ENCODE data around the gene MORN1.

MORN1 gene

DNA sequence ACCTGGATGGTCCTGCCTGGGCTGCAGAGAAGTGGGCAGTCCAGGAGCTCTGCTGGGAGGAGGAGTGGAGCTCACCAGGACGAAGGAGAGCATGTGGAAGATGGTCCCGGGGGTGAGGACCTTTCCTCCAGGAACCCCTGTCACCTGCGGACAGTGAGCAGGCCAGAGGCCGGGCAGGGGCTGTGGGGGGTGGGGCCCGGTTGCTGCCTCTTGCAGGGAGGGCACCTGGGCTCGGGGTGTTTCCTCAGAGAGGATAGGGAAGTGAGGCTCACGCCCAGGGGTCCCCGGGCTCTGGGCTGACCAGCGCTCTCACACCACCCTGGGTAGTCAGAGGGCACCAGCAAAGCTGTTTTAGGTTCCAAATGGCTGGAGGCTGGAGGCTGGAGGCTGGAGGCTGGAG, 43.7 kb upstream of the MORN1 start:
- H3K9me3 ChIP-seq (ENCODE audit: insufficient read depth, low read length) = no peaks in the 10 kb centered on the region
- H4K20me1 ChIP-seq (ENCODE audit: insufficient read depth, low read length) = no peaks in the 10 kb centered on the region
- H3K4me3 ChIP-seq (ENCODE audit: low read length) = no peak overlapping the region
- H3K4me1 ChIP-seq (ENCODE audit: low read length) = peaks cover 15% of the 10 kb centered on the region
- H3K9ac ChIP-seq (ENCODE audit: low read length) = no peak overlapping the region
- H3K27ac ChIP-seq (ENCODE audit: low read length) = no peak overlapping the region
- no peak for TF ChIP-seq EZH2phosphoT487 (IDR thresholded peaks at IDR 0.05; ENCODE audit: low read depth)
- TF ChIP-seq CTCF (IDR thresholded peaks at IDR 0.05; ENCODE audit: low read depth, low read length) = no peak
- H2AFZ ChIP-seq (ENCODE audit: low read depth, low read length) = no peak overlapping the region
- H3K36me3 ChIP-seq (replicated peaks; ENCODE audit: low read depth, low read length) = no peaks in the 10 kb centered on the region
- no peak overlapping the region for H3K4me2 ChIP-seq (ENCODE audit: low read length)
- H3K79me2 ChIP-seq (ENCODE audit: low read length) = no peaks in the 10 kb centered on the region
- H3K27me3 ChIP-seq (ENCODE audit: low read depth, low read length) = no peaks in the 10 kb centered on the region

DNA sequence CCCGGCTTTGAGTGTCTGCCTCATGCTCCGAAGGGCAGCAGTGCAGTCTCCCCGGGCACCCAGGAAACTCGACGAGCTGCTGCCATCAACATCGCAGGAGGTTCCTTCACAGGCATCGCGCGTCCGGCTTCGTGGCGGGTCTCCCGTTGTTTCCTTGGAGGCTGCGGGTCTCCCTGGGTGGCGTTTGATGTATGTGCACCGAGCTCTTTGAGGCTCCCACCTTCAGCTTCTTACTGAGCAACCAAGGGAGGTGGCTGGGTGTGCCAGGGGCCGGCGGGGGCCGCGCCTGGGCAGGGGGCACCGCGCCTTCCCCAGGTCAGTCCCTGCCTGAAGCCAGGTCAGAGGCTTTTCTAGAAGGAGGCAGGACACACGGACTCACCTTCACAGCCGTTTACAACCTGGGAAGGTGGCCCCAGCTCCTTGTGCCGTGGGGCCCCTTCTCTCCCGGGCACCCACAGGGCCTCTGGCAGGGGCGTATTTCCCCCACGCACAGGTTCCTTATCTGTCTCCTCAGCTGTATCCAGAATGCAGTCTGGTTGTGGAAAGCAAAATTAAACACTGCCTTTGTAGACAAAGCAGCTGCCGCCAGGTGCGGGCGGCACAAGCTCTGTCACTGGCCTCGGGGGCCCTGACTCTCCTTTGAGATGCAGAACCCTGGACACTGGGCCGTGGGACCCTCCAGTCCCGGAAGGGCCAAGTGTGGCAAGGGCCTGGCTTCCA, 42.7 kb upstream of the MORN1 start:
- Histone ChIP-seq H3K4me2 (ENCODE audit: low read length) (no peak overlapping the region), H3K27ac (ENCODE audit: low read length) (no peak overlapping the region), H3K9me3 (ENCODE audit: insufficient read depth, low read length) (no peaks in the 10 kb centered on the region), H3K36me3 (replicated peaks; ENCODE audit: low read depth, low read length) (no peaks in the 10 kb centered on the region), H3K4me3 (ENCODE audit: low read length) (no peak overlapping the region), H3K79me2 (ENCODE audit: low read length) (no peaks in the 10 kb centered on the region), H4K20me1 (ENCODE audit: insufficient read depth, low read length) (no peaks in the 10 kb centered on the region), H3K9ac (ENCODE audit: low read length) (no peak overlapping the region), H3K4me1 (ENCODE audit: low read length) (peaks cover 6% of the 10 kb centered on the region; the same call in 1 of the 2 replicates), H3K27me3 (ENCODE audit: low read depth, low read length) (no peaks in the 10 kb centered on the region), H2AFZ (ENCODE audit: low read depth, low read length) (no peak overlapping the region)
- TF ChIP-seq CTCF (IDR thresholded peaks at IDR 0.05; ENCODE audit: low read depth, low read length) (no peak), EZH2phosphoT487 (IDR thresholded peaks at IDR 0.05; ENCODE audit: low read depth) (no peak)

- H2AFZ ChIP-seq (ENCODE audit: low read depth, low read length) = no peak overlapping the region
- TF ChIP-seq EZH2phosphoT487 (IDR thresholded peaks at IDR 0.05; ENCODE audit: low read depth) (no peak), CTCF (IDR thresholded peaks at IDR 0.05; ENCODE audit: low read depth, low read length) (no peak)
- H3K4me1 ChIP-seq (ENCODE audit: low read length) = no peaks in the 10 kb centered on the region
- H3K4me2 ChIP-seq (ENCODE audit: low read length) = no peak overlapping the region
- no peak overlapping the region for H3K4me3 ChIP-seq (ENCODE audit: low read length)
- H4K20me1 ChIP-seq (ENCODE audit: insufficient read depth, low read length) = no peaks in the 10 kb centered on the region
- no peaks in the 10 kb centered on the region for H3K27me3 ChIP-seq (ENCODE audit: low read depth, low read length)
- no peaks in the 10 kb centered on the region for H3K9me3 ChIP-seq (ENCODE audit: insufficient read depth, low read length)
- H3K9ac ChIP-seq (ENCODE audit: low read length) = no peak overlapping the region
- H3K36me3 ChIP-seq (replicated peaks; ENCODE audit: low read depth, low read length) = no peaks in the 10 kb centered on the region
- no peaks in the 10 kb centered on the region for H3K79me2 ChIP-seq (ENCODE audit: low read length)
- H3K27ac ChIP-seq (ENCODE audit: low read length) = no peak overlapping the region
These were observed 41.8 kb upstream of the MORN1 start for GRCh38 chr1:2433196-2433595.

GRCh38 chr1:2432441-2432844, 41.1 kb upstream of the MORN1 start:
- Histone ChIP-seq H2AFZ (ENCODE audit: low read depth, low read length) (no peak overlapping the region), H3K9ac (ENCODE audit: low read length) (no peak overlapping the region), H3K4me2 (ENCODE audit: low read length) (no peak overlapping the region), H3K79me2 (ENCODE audit: low read length) (no peaks in the 10 kb centered on the region), H3K27ac (ENCODE audit: low read length) (no peak overlapping the region), H3K27me3 (ENCODE audit: low read depth, low read length) (no peaks in the 10 kb centered on the region), H3K36me3 (replicated peaks; ENCODE audit: low read depth, low read length) (no peaks in the 10 kb centered on the region), H4K20me1 (ENCODE audit: insufficient read depth, low read length) (no peaks in the 10 kb centered on the region), H3K4me3 (ENCODE audit: low read length) (no peak overlapping the region), H3K4me1 (ENCODE audit: low read length) (no peaks in the 10 kb centered on the region), H3K9me3 (ENCODE audit: insufficient read depth, low read length) (no peaks in the 10 kb centered on the region)
- TF ChIP-seq EZH2phosphoT487 (IDR thresholded peaks at IDR 0.05; ENCODE audit: low read depth) = no peak
- TF ChIP-seq CTCF (IDR thresholded peaks at IDR 0.05; ENCODE audit: low read depth, low read length) = no peak

Data from OCI-LY3 (cell line).